NB4 (cell line): ENCODE data around the gene MAP3K5.

ENCODE experiments used
- CTCF ChIP-seq: IDR thresholded peaks from one replicate; pipeline ENCODE4 v1.5.1; 2012; ENCODE audit warnings: low read depth, low read length
- MAX ChIP-seq: IDR thresholded peaks from 2 replicates; pipeline ENCODE4 v1.6.1; 2011; ENCODE audit warnings: low read depth, low read length
- MYC ChIP-seq: IDR thresholded peaks from 2 replicates; pipeline ENCODE4 v1.6.1; 2011; ENCODE audit warnings: low read depth, low read length
- POLR2A ChIP-seq: IDR thresholded peaks from 2 replicates; pipeline ENCODE4 v1.6.1; 2011; ENCODE audit warnings: mild to moderate bottlenecking; ENCODE audit not compliant: insufficient read length; ENCODE audit errors: extremely low read depth

- no peak for TF ChIP-seq CTCF
- no peak for TF ChIP-seq MAX
- TF ChIP-seq POLR2A, result no peak
- TF ChIP-seq MYC, result no peak
These were observed 65.3 kb downstream of the MAP3K5 start for GRCh38 chr6:136726837-136727557.
